ENCODE data around the gene SAP30. TPM values are rescaled to one million over a fixed set of nuclear protein-coding genes. Genes with fewer than 3 reads are reported as not detected.

Gene SAP30
- total and polyA plus RNA-seq, 2 of the 4 experiments (the other 2 are of a cell fraction) = 3.8 to 11.7 TPM

DNA sequence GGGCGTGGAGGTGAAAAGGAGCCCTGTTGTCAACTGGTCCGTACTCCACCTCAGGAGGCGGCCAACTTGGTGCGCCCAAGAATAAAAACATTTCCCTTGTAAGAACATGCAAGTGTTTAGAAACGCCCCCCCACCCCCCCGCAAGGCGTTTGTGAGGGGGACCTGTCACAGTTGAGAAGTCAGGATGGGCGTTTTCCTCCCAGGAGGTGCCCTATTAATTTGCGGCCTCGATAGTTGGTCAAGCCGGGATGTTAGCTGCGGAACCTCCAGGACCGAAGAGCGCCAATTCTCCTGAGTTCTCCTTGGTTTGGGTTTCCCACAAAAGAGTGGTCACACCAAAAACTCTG lies 651 bp upstream of the SAP30 start:
- no peaks in the 10 kb centered on the region for H4K20me1 ChIP-seq (ENCODE audit: insufficient read depth, low read length)
- DNase-seq (no peak), ATAC-seq (ENCODE audit: low read depth) (no peak; the same call in 1 of the 2 replicates)
- CTCF ChIA-PET = interaction anchor here (0.9 kb wide), 1 partner anchor 9 kb away, joined by 3 read pairs; no protein-coding TSS in a partner anchor
- peak overlapping the region; percentile 91 for H3K56ac ChIP-seq (ENCODE audit: extremely low read depth, insufficient read depth, low read length)
- peak overlapping the region; percentile 78 for H3K18ac ChIP-seq (ENCODE audit: low read depth, low read length)
- TF ChIP-seq, protein P1, sequence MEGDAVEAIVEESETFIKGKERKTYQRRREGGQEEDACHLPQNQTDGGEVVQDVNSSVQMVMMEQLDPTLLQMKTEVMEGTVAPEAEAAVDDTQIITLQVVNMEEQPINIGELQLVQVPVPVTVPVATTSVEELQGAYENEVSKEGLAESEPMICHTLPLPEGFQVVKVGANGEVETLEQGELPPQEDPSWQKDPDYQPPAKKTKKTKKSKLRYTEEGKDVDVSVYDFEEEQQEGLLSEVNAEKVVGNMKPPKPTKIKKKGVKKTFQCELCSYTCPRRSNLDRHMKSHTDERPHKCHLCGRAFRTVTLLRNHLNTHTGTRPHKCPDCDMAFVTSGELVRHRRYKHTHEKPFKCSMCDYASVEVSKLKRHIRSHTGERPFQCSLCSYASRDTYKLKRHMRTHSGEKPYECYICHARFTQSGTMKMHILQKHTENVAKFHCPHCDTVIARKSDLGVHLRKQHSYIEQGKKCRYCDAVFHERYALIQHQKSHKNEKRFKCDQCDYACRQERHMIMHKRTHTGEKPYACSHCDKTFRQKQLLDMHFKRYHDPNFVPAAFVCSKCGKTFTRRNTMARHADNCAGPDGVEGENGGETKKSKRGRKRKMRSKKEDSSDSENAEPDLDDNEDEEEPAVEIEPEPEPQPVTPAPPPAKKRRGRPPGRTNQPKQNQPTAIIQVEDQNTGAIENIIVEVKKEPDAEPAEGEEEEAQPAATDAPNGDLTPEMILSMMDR (conservative IDR thresholded peaks at IDR 0.05; ENCODE audit: low read depth, low read length) = no peak
- TF ChIP-seq RFX5 (IDR thresholded peaks at IDR 0.05; ENCODE audit: low read depth, low read length) (no peak), MAFK (IDR thresholded peaks at IDR 0.05; ENCODE audit: low read depth, low read length) (no peak), SMC3 (IDR thresholded peaks at IDR 0.05; ENCODE audit: low read depth, low read length) (no peak), CEBPB (IDR thresholded peaks at IDR 0.05; ENCODE audit: low read depth, low read length) (no peak), RCOR1 (IDR thresholded peaks at IDR 0.05; ENCODE audit: insufficient replicate concordance, low read length) (no peak), BHLHE40 (IDR thresholded peaks at IDR 0.05; ENCODE audit: low read depth, low read length) (no peak), NFE2L2 (IDR thresholded peaks at IDR 0.05; ENCODE audit: low read depth, low read length) (no peak), FOS (IDR thresholded peaks at IDR 0.05; ENCODE audit: low read depth, low read length) (no peak), POLR2A (IDR thresholded peaks at IDR 0.05; ENCODE audit: low read depth, low read length) (no peak), MXI1 (IDR thresholded peaks at IDR 0.05; ENCODE audit: borderline replicate concordance, low read depth, low read length) (no peak)
- dilution Hi-C loops (cut with HindIII; ENCODE audit: low sequenced_read_pairs, unreplicated experiment) (no loop called here), intact Hi-C loops (cut with micrococcal nuclease) (loop anchor here (1.0 to 5.0 kb wide), 2 partner anchors 36 to 912 kb away; partner anchors contain the start of genes CEP44, FBXO8 and HMGB2), in situ Hi-C loops (cut with MboI; ENCODE audit: low sequenced_read_pairs) (no loop called here)
- peak overlapping the region; percentile 57; the same call in 1 of the 2 replicates for H2AK5ac ChIP-seq (ENCODE audit: low read depth, low read length)
- 0 out of 2 replicates have a peak overlapping the region, but pooled peaks have one; percentile 60 for H2BK120ac ChIP-seq (ENCODE audit: low read depth, low read length)
- H3K27ac ChIP-seq (ENCODE audit: insufficient read depth, low read length) = peak overlapping the region; percentile 78
- H2AK9ac ChIP-seq (replicated peaks; ENCODE audit: low read depth, low read length, poor library complexity) = peak overlapping the region; percentile 65
- 0 out of 2 replicates have a peak, but pooled peaks cover 5% of the 10 kb centered on the region for H3K9me1 ChIP-seq (ENCODE audit: insufficient read depth, low read length)
- H2BK5ac ChIP-seq (ENCODE audit: low read depth, low read length, poor library complexity, severe bottlenecking) = peak overlapping the region; percentile 86
- peak overlapping the region; percentile 80 for H3K14ac ChIP-seq (replicated peaks; ENCODE audit: low read depth, low read length)
- H3K4me3 ChIP-seq (ENCODE audit: insufficient read depth, low read depth, low read length) = peak overlapping the region; percentile 85
- H4K5ac ChIP-seq (ENCODE audit: low read depth, low read length) = peak overlapping the region; percentile 71; the same call in 1 of the 2 replicates
- H4K8ac ChIP-seq (ENCODE audit: low read depth in 2 of 2, low read length in 2 of 2) = peak overlapping the region; percentile 65 to 87; a peak in 3 of 4 replicates
- no peaks in the 10 kb centered on the region for H3K9me3 ChIP-seq (ENCODE audit: control insufficient read depth, insufficient read depth, low read length)
- POLR2A ChIA-PET (ENCODE audit: unreplicated experiment) = interaction anchor here (0.6 to 1.0 kb wide), 3 partner anchors 32 to 514 kb away, joined by 3 to 10 read pairs (median 5); partner anchors contain the start of gene HMGB2
- H3K27me3 ChIP-seq (ENCODE audit: control insufficient read depth, insufficient read depth, low read length) = no peaks in the 10 kb centered on the region
- H4K91ac ChIP-seq (ENCODE audit: insufficient read depth, low read depth, low read length) = peak overlapping the region; percentile 83
- H2AFZ ChIP-seq (replicated peaks; ENCODE audit: low read length, poor library complexity) = peak overlapping the region; percentile 97
- no TSS peak for BruUV-seq (replicated peaks)
- H3K36me3 ChIP-seq (ENCODE audit: control insufficient read depth, insufficient read depth, low read length) = no peaks in the 10 kb centered on the region
- H3K4me1 ChIP-seq (ENCODE audit: control insufficient read depth, insufficient read depth, low read length) = no peaks in the 10 kb centered on the region; the same call in 1 of the 2 replicates
- H3K79me1 ChIP-seq (ENCODE audit: low read depth in 1 of 2, low read length in 2 of 2) = peaks cover 2 to 7% of the 10 kb centered on the region in 2 experiments; a peak in 1 of 4 replicates
- H2BK20ac ChIP-seq (ENCODE audit: low read depth, low read length) = no peak overlapping the region
- peak overlapping the region; percentile 96 for H3K4me2 ChIP-seq (ENCODE audit: low read depth, low read length)
- H3K4ac ChIP-seq (ENCODE audit: low read depth, low read length) = peak overlapping the region; percentile 84
- H3K9ac ChIP-seq (ENCODE audit: low read depth, low read length) = peak overlapping the region; percentile 95
- 0 out of 3 replicates have a peak overlapping the region, but pooled peaks have one; percentile 37 for H2BK15ac ChIP-seq (ENCODE audit: low read depth, low read length)
- 0% methylated on average over 4 of the region's 14 CpGs; no CpG with 5 or more reads in 1 of the 2 experiments for WGBS, 2 experiments (ENCODE audit: extremely low coverage in 2 of 2, insufficient read length in 1 of 2)
- peak overlapping the region; percentile 92 for H3K23ac ChIP-seq (ENCODE audit: low read depth, low read length)
